SH-SY5Y (cell line): ENCODE results near the gene XRCC1.

Source experiments
- GATA2 ChIP-seq: IDR thresholded peaks from 2 replicates; pipeline ENCODE4 v1.6.1; 2011; ENCODE audit warnings: mild to moderate bottlenecking, low read depth, low read length
- GATA3 ChIP-seq: IDR thresholded peaks from 2 replicates; pipeline ENCODE4 v1.6.1; 2011; ENCODE audit warnings: low read depth, mild to moderate bottlenecking, low read length, moderate library complexity

GRCh38 chr19:43622956-43623355 is 47.6 kb upstream of the XRCC1 start:
- no peak for TF ChIP-seq GATA2
- TF ChIP-seq GATA3: no peak
